GM18508 (cell line): ENCODE results near the gene TDRD9.

Experiments used
- ATAC-seq: cut with Tn5 transposase; IDR thresholded peaks from one replicate; pipeline ENCODE4 v1.9.1; 2021; ENCODE audit warnings: moderate number of reproducible peaks; ENCODE audit not compliant: insufficient read depth, unreplicated experiment

TDRD9 gene

GRCh38 chr14:104054222-104054905 lies 126.1 kb downstream of the TDRD9 start:
- no peak for ATAC-seq

- ATAC-seq = no peak
Observed at GRCh38 chr14:104062281-104062680, 134.0 kb downstream of the TDRD9 start.

- no peak for ATAC-seq
Observed at GRCh38 chr14:104064003-104064402, 135.7 kb downstream of the TDRD9 start.

GRCh38 chr14:104066279-104066678 lies 138.0 kb downstream of the TDRD9 start:
- no peak for ATAC-seq

- no peak for ATAC-seq
Observed at GRCh38 chr14:104066719-104067295, 138.6 kb downstream of the TDRD9 start.

GRCh38 chr14:104069541-104069940 lies 141.3 kb downstream of the TDRD9 start:
- ATAC-seq = no peak

GRCh38 chr14:104072586-104072985 lies 144.3 kb downstream of the TDRD9 start:
- ATAC-seq = no peak

GRCh38 chr14:104073764-104074163 lies 145.5 kb downstream of the TDRD9 start:
- no peak for ATAC-seq

- ATAC-seq = no peak
Observed at GRCh38 chr14:104075530-104076151, 147.4 kb downstream of the TDRD9 start.

GRCh38 chr14:104076743-104077142 lies 148.5 kb downstream of the TDRD9 start:
- no peak for ATAC-seq

- no peak for ATAC-seq
Observed at GRCh38 chr14:104078031-104078455, 149.8 kb downstream of the TDRD9 start.

- ATAC-seq = no peak
Observed at GRCh38 chr14:104080376-104081260, 152.4 kb downstream of the TDRD9 start.

- no peak for ATAC-seq
Observed at GRCh38 chr14:104081261-104081835, 153.1 kb downstream of the TDRD9 start.

GRCh38 chr14:104081951-104082464 lies 153.8 kb downstream of the TDRD9 start:
- no peak for ATAC-seq

GRCh38 chr14:104082807-104083206 lies 154.6 kb downstream of the TDRD9 start:
- no peak for ATAC-seq

- ATAC-seq = no peak
Observed at GRCh38 chr14:104084251-104085002, 156.2 kb downstream of the TDRD9 start.

- ATAC-seq = no peak
Observed at GRCh38 chr14:104085032-104085888, 157.0 kb downstream of the TDRD9 start, which contains the start of gene ASPG. Gene ASPG (plus strand): TSS chr14:104085700. CDS start chr14:104085771, 71 bp downstream.

GRCh38 chr14:104085889-104086201 lies 157.6 kb downstream of the TDRD9 start:
- no peak for ATAC-seq
